H1 (cell line): ENCODE data around the gene P3H1. TPM values are rescaled to one million over a fixed set of nuclear protein-coding genes. Genes with fewer than 3 reads are reported as not detected.
"Not testable (repeated sequence)": the region's sequence is repeated elsewhere in the genome, so short reads cannot be mapped to it uniquely, and the experiment has no call there.

Experiments
- CTCF ChIA-PET: fragments of 300-600 bp; sonication (Branson Sonifier 250); formaldehyde crosslinking; loops from one replicate; lab custom pipeline; 2021; ENCODE audit not compliant: partially characterized antibody; lab: Charles Lee
- POLR2A ChIA-PET: fragments of 300-600 bp; sonication (Branson Sonifier 250); formaldehyde crosslinking; loops from one replicate; lab custom pipeline; 2021; ENCODE audit warnings: inconsistent platforms; ENCODE audit not compliant: partially characterized antibody; lab: Charles Lee
- DNase-seq, 2 experiments: peaks; one replicate each; pipeline versions ENCODE4 v3.0.0 to v3.0.0-alpha.2; 2010 to 2022; ENCODE audit warnings: low spot score in 2 of 2, low read depth in 1 of 2, mixed read lengths in 1 of 2
- FAIRE-seq: peaks from 2 replicates; lab custom pipeline; 2011; peaks lifted over from hg19 to GRCh38; lab: Jason Lieb, UNC
- H2AFZ ChIP-seq: 2 replicates; pipeline ENCODE4 v1.8.1; 2012; ENCODE audit warnings: low read length, inconsistent platforms
- H2AK5ac ChIP-seq: 2 replicates; pipeline ENCODE4 v1.6.1; 2013; ENCODE audit warnings: low read depth, low read length
- H2BK120ac ChIP-seq: replicated peaks from 2 replicates; pipeline ENCODE3; 2013; ENCODE audit warnings: low read depth, low read length, inconsistent platforms
- H2BK12ac ChIP-seq: 2 replicates; pipeline ENCODE4 v1.6.1; 2013; ENCODE audit warnings: low read depth, low read length
- H2BK15ac ChIP-seq: 2 replicates; pipeline ENCODE4 v1.6.1; 2013; ENCODE audit warnings: low read length
- H2BK20ac ChIP-seq: 2 replicates; pipeline ENCODE4 v1.6.1; 2013; ENCODE audit warnings: low read length
- H2BK5ac ChIP-seq: 2 replicates; pipeline ENCODE4 v1.6.1; 2013; ENCODE audit warnings: low read depth, low read length
- H3K14ac ChIP-seq: 2 replicates; pipeline ENCODE4 v1.6.1; 2013; ENCODE audit warnings: inconsistent platforms; ENCODE audit not compliant: insufficient read length
- H3K18ac ChIP-seq: 2 replicates; pipeline ENCODE4 v1.6.1; 2013; ENCODE audit warnings: low read length; ENCODE audit errors: extremely low read depth
- H3K23ac ChIP-seq: 2 replicates; pipeline ENCODE4 v1.6.1; 2013; ENCODE audit warnings: inconsistent platforms; ENCODE audit not compliant: insufficient read length
- H3K23me2 ChIP-seq: 2 replicates; pipeline ENCODE4 v1.6.1; 2013; ENCODE audit warnings: low read depth, low read length
- H3K27ac ChIP-seq: 2 replicates; pipeline ENCODE4 v1.6.1; 2011; ENCODE audit warnings: low read depth, low read length, inconsistent platforms
- H3K27me3 ChIP-seq, 4 experiments: replicated peaks in 1 of 4; 1 replicate in 1 of 4; 2 replicates in 3 of 4; pipeline versions ENCODE4 v1.6.1 to v1.8.1; 2011 to 2013; ENCODE audit warnings: low read length in 3 of 4, mild to moderate bottlenecking in 3 of 4, inconsistent platforms in 2 of 4, mixed read lengths in 2 of 4, moderate library complexity in 1 of 4; ENCODE audit not compliant: control insufficient read depth in 3 of 4, insufficient read depth in 3 of 4; ENCODE audit errors: extremely low read depth in 1 of 4
- H3K36me3 ChIP-seq, 4 experiments: 2 replicates each; pipeline versions ENCODE4 v1.6.1 to v1.8.1; 2011 to 2013; ENCODE audit warnings: mild to moderate bottlenecking in 4 of 4, low read length in 3 of 4, moderate library complexity in 2 of 4, control low read depth in 1 of 4, inconsistent platforms in 1 of 4; ENCODE audit not compliant: insufficient read depth in 4 of 4, control insufficient read depth in 2 of 4
- H3K4ac ChIP-seq: replicated peaks from 2 replicates; pipeline ENCODE3; 2013; ENCODE audit warnings: low read length, low read depth, mixed read lengths, inconsistent platforms; ENCODE audit not compliant: insufficient read length
- H3K4me1 ChIP-seq, 4 experiments: replicated peaks in 1 of 4; 1 replicate in 1 of 4; 2 replicates in 3 of 4; pipeline versions ENCODE4 v1.6.1 to v1.8.1; 2011 to 2013; ENCODE audit warnings: low read length in 3 of 4, inconsistent platforms in 2 of 4, mixed read lengths in 1 of 4; ENCODE audit not compliant: insufficient read depth in 4 of 4, control insufficient read depth in 3 of 4
- H3K4me2 ChIP-seq, 2 experiments: 2 replicates each; pipeline versions ENCODE4 v1.6.1 to v1.8.1; 2011 to 2013; ENCODE audit warnings: low read depth in 2 of 2, low read length in 2 of 2, control low read depth in 1 of 2, inconsistent platforms in 1 of 2, mild to moderate bottlenecking in 1 of 2; ENCODE audit not compliant: insufficient read depth in 1 of 2
- H3K4me3 ChIP-seq, 4 experiments: fragments of 200-600, 300-600 bp in 1 of 4; sonication (generic), shearing (Covaris generic), sonication (Bioruptor Twin) in 1 of 4; 2 replicates each; pipeline versions ENCODE4 v1.5.1 to v1.8.1; 2011 to 2016; ENCODE audit warnings: low read length in 4 of 4, low read depth in 3 of 4, control low read depth in 2 of 4, inconsistent platforms in 2 of 4, mild to moderate bottlenecking in 2 of 4, mixed read lengths in 1 of 4, moderate library complexity in 1 of 4; ENCODE audit not compliant: insufficient read depth in 2 of 4; ENCODE audit errors: extremely low read depth in 1 of 4
- H3K56ac ChIP-seq: replicated peaks from 2 replicates; pipeline ENCODE3; 2013; ENCODE audit warnings: low read depth, mild to moderate bottlenecking, mixed read lengths, low read length, inconsistent platforms; ENCODE audit not compliant: insufficient read length
- H3K79me1 ChIP-seq: 2 replicates; pipeline ENCODE4 v1.6.1; 2013; ENCODE audit warnings: low read depth, low read length, control low read depth
- H3K79me2 ChIP-seq, 2 experiments: 2 replicates each; pipeline versions ENCODE4 v1.6.1 to v1.8.1; 2012 to 2013; ENCODE audit warnings: low read length in 2 of 2, mild to moderate bottlenecking in 2 of 2, inconsistent platforms in 1 of 2; ENCODE audit not compliant: insufficient read depth in 2 of 2, control insufficient read depth in 1 of 2
- H3K9ac ChIP-seq, 4 experiments: replicated peaks in 1 of 4; 1 replicate in 1 of 4; 2 replicates in 3 of 4; pipeline versions ENCODE4 v1.6.1 to v1.8.1; 2011 to 2013; ENCODE audit warnings: low read depth in 3 of 4, low read length in 3 of 4, control low read depth in 2 of 4, mild to moderate bottlenecking in 2 of 4, moderate library complexity in 2 of 4, inconsistent platforms in 1 of 4; ENCODE audit errors: extremely low read depth in 1 of 4
- H3K9me3 ChIP-seq, 2 experiments: 2 replicates each; pipeline versions ENCODE4 v1.6.1 to v1.8.1; 2012 to 2013; ENCODE audit warnings: mild to moderate bottlenecking in 2 of 2, moderate library complexity in 2 of 2, control low read depth in 1 of 2, inconsistent platforms in 1 of 2, low read depth in 1 of 2, low read length in 1 of 2, mixed read lengths in 1 of 2; ENCODE audit not compliant: insufficient read depth in 2 of 2
- H4K20me1 ChIP-seq, 2 experiments: replicated peaks in 1 of 2; 2 replicates each; pipeline versions ENCODE3 to v1.8.1; 2011 to 2013; ENCODE audit warnings: inconsistent platforms in 2 of 2, low read length in 2 of 2, mild to moderate bottlenecking in 1 of 2; ENCODE audit not compliant: insufficient read depth in 2 of 2, control insufficient read depth in 1 of 2
- H4K5ac ChIP-seq: 2 replicates; pipeline ENCODE4 v1.6.1; 2013; ENCODE audit warnings: low read length, low read depth, mixed read lengths, inconsistent platforms; ENCODE audit not compliant: insufficient read length
- H4K8ac ChIP-seq: 2 replicates; pipeline ENCODE4 v1.8.0; 2013; ENCODE audit warnings: mild to moderate bottlenecking, moderate library complexity, low read length, inconsistent platforms; ENCODE audit not compliant: insufficient read depth; ENCODE audit errors: extremely low read depth
- H4K91ac ChIP-seq: replicated peaks from 2 replicates; pipeline ENCODE3; 2013; ENCODE audit warnings: low read length, mixed read lengths, inconsistent platforms; ENCODE audit not compliant: insufficient read length
- TEAD4 ChIP-seq: IDR thresholded peaks from 2 replicates; pipeline ENCODE4 v1.6.1; 2012; ENCODE audit warnings: low read depth, low read length, inconsistent platforms, mixed read lengths
- WGBS, 2 experiments: shearing (Covaris generic) in 1 of 2; methylation state at CpG; one replicate each; pipeline versions ENCODE4 v1.1.6 to v1.1.7; 2013 to 2015; ENCODE audit warnings: low lambda C conversion rate in 2 of 2, mixed read lengths in 2 of 2, inconsistent platforms in 1 of 2, low coverage in 1 of 2, missing lambda C conversion rate in 1 of 2; ENCODE audit not compliant: insufficient replicate concordance in 2 of 2, insufficient coverage in 1 of 2, insufficient read length in 1 of 2; ENCODE audit errors: extremely low coverage in 1 of 2, missing lambda C conversion rate in 1 of 2; 5-methylcytosine and 5-hydroxymethylcytosine counted together
- polyA plus RNA-seq, 7 experiments: library from polyadenylated mRNA; depleted of rRNA in 3 of 7; stranded (reverse) in 5 of 7; unstranded in 2 of 7; fragments of >200 nt in 5 of 7; fragments of 200-250 nt in 2 of 7; gene quantifications; 1 replicate in 5 of 7; 2 replicates in 1 of 7; 4 replicates in 1 of 7; pipeline versions ENCODE4 v1.2.1 to v1.2.3, GENCODE V29; 2011 to 2013; ENCODE audit warnings: missing spikeins in 2 of 7, mixed read lengths in 2 of 7
- total RNA-seq: library from RNA; stranded (reverse); fragmentation: NEBNext Ultra II Directional; extraction: Animal tissue kit (Norgen Biotek cat#: 25700); gene quantifications from 2 replicates; pipeline ENCODE4 v1.2.1, GENCODE V29; 2021

Gene P3H1
- total and polyA plus RNA-seq, 2 of the 8 experiments (the other 6 are each of a cell fraction or from before 2014, with no cell fraction given) = 58.4 to 87.5 TPM

DNA sequence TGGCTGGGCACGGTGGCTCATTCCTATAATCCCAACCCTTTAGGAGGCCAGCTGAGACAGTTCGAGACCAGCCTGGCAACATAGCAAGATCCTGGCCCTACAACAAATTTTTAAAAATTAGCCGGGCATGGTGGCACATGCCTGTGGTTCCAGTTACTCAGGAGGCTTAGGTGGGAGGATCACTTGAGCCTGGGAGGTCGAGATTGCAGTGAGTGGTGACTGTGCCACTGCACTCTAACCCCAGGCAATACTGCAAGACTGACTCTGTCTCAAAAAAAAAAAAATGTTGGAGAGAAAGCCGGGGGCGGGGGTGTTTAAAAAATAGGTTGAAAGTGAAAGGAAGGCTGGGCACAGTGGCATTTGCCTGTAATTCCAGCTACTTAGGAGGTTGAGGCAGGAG lies 43.3 kb downstream of the P3H1 start (continued):
- TF ChIP-seq TEAD4 = no peak
- TF ChIP-seq, all 59 proteins: peak for 0

GRCh38 chr1:42722403-42722802 lies 44.4 kb downstream of the P3H1 start:
- not testable (repeated sequence) for H3K18ac ChIP-seq, H2BK5ac ChIP-seq, H2BK20ac ChIP-seq, H3K56ac ChIP-seq, DNase-seq, H2AFZ ChIP-seq, H3K27me3 ChIP-seq, H3K36me3 ChIP-seq, H2BK15ac ChIP-seq, H4K8ac ChIP-seq, H3K4me3 ChIP-seq, H3K14ac ChIP-seq, H2AK5ac ChIP-seq, H3K23ac ChIP-seq, H3K23me2 ChIP-seq, H2BK120ac ChIP-seq, FAIRE-seq, H2BK12ac ChIP-seq, H3K9me3 ChIP-seq, H3K79me1 ChIP-seq, H3K79me2 ChIP-seq, H3K4me2 ChIP-seq, H4K91ac ChIP-seq, H3K4me1 ChIP-seq, H4K20me1 ChIP-seq, H4K5ac ChIP-seq, H3K9ac ChIP-seq, H3K27ac ChIP-seq, H3K4ac ChIP-seq
- CTCF ChIA-PET = interaction anchor here (0.7 kb wide), 1 partner anchor 1831 kb away, joined by 3 read pairs; no protein-coding TSS in a partner anchor
- POLR2A ChIA-PET = interaction anchor here (1.0 kb wide), 1 partner anchor 302 kb away, joined by 3 read pairs; no protein-coding TSS in a partner anchor
- whole genome bisulfite sequencing, 2 experiments = 100% methylated on average over 1 of the region's 2 CpGs; no CpG with 5 or more reads in 1 of the 2 experiments
